HG03432 (cell line): ENCODE measurements around the gene TMEM217.
"Not testable (repeated sequence)": the region's sequence is repeated elsewhere in the genome, so short reads cannot be mapped to it uniquely, and the experiment has no call there.

Source experiments
- ATAC-seq: cut with Tn5 transposase; IDR thresholded peaks from one replicate; pipeline ENCODE4 v1.9.1; 2021; ENCODE audit warnings: mild to moderate bottlenecking, moderate library complexity; ENCODE audit not compliant: unreplicated experiment

TMEM217 gene

DNA sequence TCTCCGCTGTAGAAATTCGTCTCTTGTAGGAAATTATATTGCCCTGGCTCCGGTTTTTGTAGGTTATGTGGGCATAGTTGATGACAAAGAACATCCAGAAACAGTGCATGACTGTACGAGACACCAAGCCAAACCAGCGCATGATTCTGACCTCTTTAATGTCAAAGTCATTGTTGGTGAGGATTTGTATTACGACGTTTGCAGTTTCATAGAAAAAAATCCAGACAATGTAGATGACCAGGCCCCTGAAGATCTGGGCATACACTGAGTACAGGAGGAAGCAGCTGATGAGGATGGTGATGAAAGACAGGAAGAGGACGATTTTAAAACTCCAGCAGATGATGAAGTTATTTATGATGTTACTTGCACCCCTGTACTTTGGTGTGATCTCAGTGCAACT is 39.4 kb downstream of the TMEM217 start:
- no peak for ATAC-seq

GRCh38 chr6:37218061-37218460 is 39.9 kb downstream of the TMEM217 start:
- no peak for ATAC-seq

- ATAC-seq = no peak
Measured at GRCh38 chr6:37212268-37212667, 45.7 kb downstream of the TMEM217 start.

DNA sequence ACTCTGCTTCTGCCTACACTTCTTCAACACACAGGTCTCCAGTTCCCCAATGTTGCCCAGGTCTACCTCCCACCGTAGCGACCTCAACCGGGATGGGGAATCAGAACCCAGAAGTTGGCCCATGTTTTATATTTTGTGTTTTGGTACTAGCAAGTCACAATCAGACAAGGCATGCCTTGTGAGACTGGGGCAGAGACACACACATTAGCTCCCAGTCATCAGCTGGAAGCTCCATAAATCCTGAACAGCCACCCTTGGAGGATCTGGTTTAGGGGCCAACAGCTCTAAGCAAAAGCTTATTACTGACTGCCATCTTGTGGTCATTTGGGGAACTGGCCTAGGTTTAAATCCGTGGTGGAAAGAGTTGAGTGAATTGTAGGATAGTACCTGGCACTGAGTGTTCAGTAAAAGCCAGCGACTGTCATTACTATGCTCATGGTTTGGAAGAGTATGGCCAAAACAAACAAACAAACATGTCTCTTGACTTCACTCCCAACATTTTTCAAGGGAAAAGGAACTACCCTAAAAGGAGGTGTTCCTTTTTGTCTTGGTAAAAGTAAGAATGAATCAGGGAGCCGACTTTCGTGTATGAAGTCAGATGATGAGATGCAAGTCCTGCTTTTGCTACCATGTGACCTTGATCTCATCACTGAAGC is 47.5 kb downstream of the TMEM217 start:
- no peak for ATAC-seq

GRCh38 chr6:37209461-37210205 is 48.3 kb downstream of the TMEM217 start:
- ATAC-seq = no peak

- ATAC-seq = no peak
Measured at GRCh38 chr6:37208793-37209192, 49.2 kb downstream of the TMEM217 start.

DNA sequence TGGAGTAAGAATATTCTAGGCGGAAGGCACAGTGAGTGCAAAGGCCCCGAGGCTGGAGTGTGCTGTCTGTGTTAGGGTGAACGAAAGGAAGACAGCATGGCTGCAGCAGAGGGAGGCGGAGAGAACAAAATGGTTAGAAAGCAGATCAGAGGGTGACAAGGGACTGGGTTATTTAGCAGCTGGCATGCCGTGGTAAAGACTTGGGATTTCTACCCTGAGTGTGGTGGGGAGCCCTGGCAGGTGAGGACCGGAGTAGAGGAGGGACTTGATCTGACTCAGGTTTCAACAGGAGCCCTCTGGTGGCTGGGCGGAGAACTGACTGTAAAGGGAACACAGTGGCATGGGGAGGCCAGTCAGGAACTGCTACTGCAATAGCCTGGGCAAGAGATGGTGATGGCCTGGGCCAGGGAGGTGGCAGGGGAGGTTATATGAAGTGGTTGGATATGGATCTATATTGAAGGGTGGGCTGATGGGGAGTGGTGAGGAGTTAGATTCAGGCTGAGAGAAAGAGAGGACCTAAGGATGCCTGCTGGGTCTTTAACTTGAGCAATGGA is 50.0 kb downstream of the TMEM217 start:
- ATAC-seq = no peak

DNA sequence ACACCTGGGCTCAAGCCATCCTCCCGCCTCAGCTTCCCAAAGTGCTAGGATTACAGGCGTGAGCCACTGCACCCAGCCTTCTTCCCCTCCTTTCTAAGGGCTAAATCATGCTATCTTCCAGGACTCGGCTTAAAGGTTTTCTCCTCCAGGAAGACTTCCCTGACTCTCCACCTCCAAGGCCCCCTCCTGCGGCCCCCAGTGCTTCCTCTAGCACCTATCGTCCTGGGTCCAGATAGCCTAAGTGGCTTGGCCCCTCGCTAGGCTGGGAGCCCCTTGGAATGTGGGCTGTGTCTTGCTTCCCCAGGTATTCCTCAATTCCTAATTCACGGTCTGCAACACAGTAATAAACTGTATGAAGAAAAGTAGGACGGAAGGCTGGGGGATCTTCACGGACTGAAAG is 51.3 kb downstream of the TMEM217 start:
- ATAC-seq = no peak

- ATAC-seq = no peak
Measured at GRCh38 chr6:37205997-37206340, 52.0 kb downstream of the TMEM217 start.

DNA sequence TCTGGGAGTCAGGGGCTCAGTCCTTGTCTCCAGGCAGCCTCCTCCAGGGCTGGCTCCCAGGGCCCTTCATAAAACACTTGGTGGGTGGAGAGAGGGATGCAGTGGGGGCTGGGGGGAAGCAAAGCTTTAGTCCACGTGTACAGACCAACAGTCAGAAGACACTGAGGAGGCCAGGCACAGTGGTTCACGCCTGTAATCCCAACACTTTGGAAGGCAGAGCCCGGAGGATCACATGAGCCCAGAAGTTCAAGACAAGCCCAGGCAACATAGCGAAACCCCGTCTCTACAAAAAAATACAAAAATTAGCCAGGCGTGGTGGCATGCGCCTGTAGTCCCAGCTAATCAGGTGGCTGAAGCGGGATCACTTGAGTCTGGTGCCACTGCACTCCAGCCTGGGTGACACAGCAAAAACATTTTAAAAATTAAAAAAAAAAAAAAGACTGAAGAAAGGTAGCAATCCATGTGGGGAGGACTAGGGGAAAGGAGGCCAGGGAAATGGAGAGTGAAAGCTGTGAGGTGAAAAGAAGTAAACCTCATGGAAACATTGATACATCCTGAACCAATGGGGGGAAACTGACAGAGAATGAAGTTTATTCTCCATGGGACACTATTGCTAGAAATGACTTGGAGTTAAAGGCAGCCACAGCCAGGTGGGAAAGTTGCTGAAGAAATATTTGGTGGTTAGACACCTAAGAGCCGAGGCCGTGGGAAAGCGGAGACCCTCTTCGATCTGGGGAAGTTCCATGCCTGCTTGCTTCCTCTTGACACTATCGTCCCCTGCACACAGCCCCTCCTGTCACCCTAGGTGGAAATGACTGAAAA is 52.6 kb downstream of the TMEM217 start:
- ATAC-seq = no peak

GRCh38 chr6:37204014-37204751 is 53.8 kb downstream of the TMEM217 start:
- ATAC-seq = no peak

DNA sequence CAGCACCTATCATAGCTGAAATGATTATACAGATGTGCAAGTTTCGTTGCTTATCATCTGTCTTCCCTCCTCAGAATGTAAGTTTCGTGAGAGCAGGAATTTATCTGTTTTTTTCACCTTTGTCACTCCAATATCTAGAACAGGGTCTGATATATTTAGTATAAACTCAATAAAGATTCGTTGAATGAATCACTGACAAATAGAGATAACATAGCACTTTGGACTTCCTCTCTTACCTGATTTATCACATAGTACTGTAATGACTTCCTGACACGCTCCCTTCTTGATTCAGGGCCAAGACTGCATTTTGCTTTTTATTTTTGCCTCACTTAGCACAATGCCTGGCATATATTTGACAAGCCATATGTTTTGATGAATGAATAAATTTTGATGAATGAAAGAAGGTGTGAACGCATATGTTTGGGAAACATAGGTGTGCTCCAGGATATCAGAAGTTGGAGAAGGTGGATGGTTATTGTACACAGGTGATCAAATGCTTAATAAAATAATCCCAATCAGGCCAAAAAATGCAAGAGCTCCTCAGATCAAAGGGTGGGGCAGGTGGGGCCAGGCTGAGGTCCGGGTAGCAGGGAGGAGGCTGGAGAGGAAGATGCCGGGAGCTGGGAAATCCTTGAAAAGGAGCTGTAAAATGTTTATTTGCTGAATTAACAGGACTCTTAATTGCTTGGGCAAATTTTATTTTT is 55.0 kb downstream of the TMEM217 start:
- no peak for ATAC-seq

GRCh38 chr6:37201726-37202125 is 56.2 kb downstream of the TMEM217 start:
- ATAC-seq = no peak

DNA sequence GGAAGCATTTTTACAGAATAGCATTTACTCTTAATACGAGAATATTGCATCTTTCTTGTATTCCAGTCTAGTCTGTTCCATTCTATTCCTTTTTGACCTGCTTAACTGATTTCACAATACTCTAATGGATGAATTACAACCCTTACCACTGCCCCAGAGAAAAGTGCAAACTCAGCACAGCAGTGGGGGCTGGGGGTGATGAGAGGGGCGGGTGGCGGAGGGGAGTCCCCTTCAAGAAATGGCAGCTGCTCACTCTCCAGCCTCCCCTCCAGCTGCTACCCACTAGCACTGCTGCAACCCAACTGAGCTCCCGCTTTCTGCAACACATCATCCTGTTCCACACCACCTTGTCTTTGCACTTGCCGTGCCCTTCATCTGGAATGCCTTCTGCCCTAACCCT is 57.9 kb downstream of the TMEM217 start:
- no peak for ATAC-seq

- not testable (repeated sequence) for ATAC-seq
Measured at GRCh38 chr6:37196451-37196850, 61.5 kb downstream of the TMEM217 start.

DNA sequence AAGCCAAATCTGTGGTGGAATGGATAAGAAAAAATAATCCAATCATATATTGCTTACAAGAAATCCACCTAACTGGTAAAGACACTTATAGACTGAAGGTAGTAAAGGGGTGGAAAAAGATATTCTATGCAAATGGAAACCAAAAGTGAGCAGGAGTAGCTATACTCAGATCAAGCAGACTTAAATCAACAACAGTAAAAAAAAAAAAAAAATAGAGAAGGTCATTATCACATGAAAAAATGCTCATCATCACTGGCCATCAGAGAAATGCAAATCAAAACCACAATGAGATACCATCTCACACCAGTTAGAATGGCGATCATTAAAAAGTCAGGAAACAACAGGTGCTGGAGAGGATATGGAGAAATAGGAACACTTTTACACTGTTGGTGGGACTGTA is 63.1 kb downstream of the TMEM217 start:
- ATAC-seq = not testable (repeated sequence)

DNA sequence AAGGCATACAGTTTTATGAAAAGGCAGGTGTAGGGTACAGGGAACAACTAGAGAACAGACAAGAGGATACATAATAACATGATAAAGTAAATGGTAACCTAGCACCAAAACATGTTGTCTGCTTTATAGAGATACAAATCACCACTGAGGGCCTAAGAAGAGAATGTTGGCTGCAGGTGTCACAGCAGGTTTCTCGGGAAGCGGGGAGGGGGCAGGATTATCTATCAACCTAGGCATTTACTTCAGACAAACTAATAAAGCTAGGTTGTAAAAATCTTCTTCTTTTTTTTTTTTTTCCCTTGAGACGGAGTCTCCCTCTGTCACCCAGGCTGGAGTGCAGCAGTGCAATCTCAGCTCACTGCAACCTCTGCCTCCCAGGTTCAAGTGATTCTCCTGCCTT is 65.3 kb downstream of the TMEM217 start:
- no peak for ATAC-seq

DNA sequence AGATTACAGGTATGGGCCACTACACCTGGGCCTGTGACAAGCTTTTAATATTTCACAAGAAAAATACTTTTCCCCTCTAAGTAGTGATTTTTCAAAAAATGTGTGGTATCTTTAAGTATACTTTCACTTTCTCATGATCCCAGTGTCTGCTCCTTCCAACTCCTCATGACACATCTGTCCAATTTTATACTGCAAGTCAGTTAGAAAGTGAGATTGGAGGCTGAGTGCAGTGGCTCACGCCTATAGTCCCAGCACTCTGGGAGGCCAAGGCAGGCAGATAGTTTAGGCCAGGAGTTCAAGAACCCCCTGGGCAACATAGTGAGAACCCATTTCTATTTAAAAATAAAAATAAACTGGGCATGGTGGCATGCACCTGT is 67.8 kb downstream of the TMEM217 start:
- ATAC-seq = no peak

DNA sequence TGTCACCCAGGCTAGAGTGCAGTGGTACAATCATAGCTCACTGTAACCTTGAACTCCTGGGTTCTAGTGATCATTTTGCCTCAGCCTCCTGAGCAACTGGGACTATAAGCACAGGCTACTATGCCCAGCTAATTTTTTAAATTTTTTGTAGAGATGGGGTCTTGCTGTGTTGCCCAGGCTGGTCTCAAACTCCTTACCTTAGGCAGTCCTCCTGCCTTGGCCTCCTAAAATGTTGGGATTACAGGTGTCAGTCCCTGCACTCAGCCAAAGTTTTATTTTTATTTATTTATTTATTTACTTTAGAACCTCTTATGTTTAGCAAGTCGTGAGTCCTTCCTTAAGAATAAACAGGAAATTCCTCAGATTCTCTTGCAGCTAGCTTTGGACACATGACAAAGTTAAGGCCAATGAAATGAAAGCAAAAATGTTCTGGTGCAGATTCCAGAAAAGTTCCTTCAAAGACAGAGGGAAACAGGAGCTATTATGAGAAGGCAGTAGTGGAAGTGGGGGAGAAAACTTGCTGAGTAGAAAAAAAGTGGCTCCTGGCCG is 68.9 kb downstream of the TMEM217 start:
- ATAC-seq = no peak
